ENCODE measurements around the gene GTPBP8. TPM values are rescaled to one million over a fixed set of nuclear protein-coding genes. Genes with fewer than 3 reads are reported as not detected.

Gene GTPBP8
- total and polyA plus RNA-seq, 2 donors (not counting 3 experiments of a cell fraction or from before 2014, with no cell fraction given), result 13.7 to 20.2 TPM

DNA sequence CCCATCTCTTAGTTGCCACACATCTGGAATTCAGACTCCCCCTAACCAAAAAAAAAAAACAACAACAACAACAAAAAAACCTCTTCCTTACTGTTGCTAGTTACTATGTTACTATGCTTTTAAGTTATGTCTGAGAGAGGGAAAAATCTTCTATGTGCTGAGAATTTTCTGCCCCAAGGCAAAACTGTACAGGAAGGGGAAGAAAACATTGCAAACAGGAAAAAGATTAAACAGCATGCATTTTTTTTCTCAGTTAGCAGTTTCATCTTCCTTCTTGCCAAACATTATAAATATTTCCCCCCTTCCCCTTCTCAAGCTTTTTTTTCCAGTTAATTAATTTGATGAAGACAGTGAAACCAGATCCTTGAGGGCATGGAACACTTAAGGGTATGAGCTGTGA, 14.8 kb upstream of the GTPBP8 start:
- Histone ChIP-seq H3K27me3 (ENCODE audit: control insufficient read depth in 2 of 2, insufficient read depth in 2 of 2, low read length in 2 of 2) (peaks cover 5 to 27% of the 10 kb centered on the region in 2 experiments), H3K36me3 (ENCODE audit: control insufficient read depth in 2 of 2, extremely low read depth in 1 of 2, insufficient read depth in 2 of 2, low read length in 2 of 2) (no peaks in the 10 kb centered on the region), H4K20me1 (replicated peaks; ENCODE audit: control insufficient read depth, extremely low read depth, insufficient read depth, low read length) (no peaks in the 10 kb centered on the region), H3K79me2 (ENCODE audit: control insufficient read depth, insufficient read depth, low read length) (no peaks in the 10 kb centered on the region), H3K9me3 (replicated peaks; ENCODE audit: control insufficient read depth, insufficient read depth, low read length) (no peaks in the 10 kb centered on the region), H2AFZ (ENCODE audit: low read depth, low read length) (no peak overlapping the region), H3K27ac (ENCODE audit: insufficient read depth, low read depth, low read length) (no peak overlapping the region), H3K9ac (replicated peaks; ENCODE audit: extremely low read depth, insufficient read depth, low read length) (no peak overlapping the region), H3K4me2 (ENCODE audit: insufficient read depth, low read length) (no peak overlapping the region), H3K4me3 (replicated peaks in 1 of 3; ENCODE audit: insufficient read depth in 1 of 3, low read depth in 1 of 3, low read length in 3 of 3) (no peak overlapping the region), H3K9me1 (replicated peaks; ENCODE audit: control insufficient read depth, extremely low read depth, insufficient read depth, low read length) (no peaks in the 10 kb centered on the region), H3K4me1 (ENCODE audit: control insufficient read depth, extremely low read depth, insufficient read depth, low read length) (no peaks in the 10 kb centered on the region)
- POLR2A ChIA-PET, result no interaction called here
- no TSS peak for BruUV-seq (replicated peaks)
- FAIRE-seq (no peak), DNase-seq (ENCODE audit: low read depth, low spot score) (no peak)
- intact Hi-C loops (cut with micrococcal nuclease) (no loop called here), dilution Hi-C loops (cut with MboI; ENCODE audit: extremely low pct_ligation_motif_present, low sequenced_read_pairs) (no loop called here)
- CTCF ChIA-PET, result interaction anchor here (1.2 kb wide), 1 partner anchor 242 kb away, joined by 3 read pairs; no protein-coding TSS in a partner anchor
- no peak for TF ChIP-seq POLR2AphosphoS5 (IDR thresholded peaks at IDR 0.05; ENCODE audit: insufficient read depth, low read depth, low read length)
- TF ChIP-seq MYC (IDR thresholded peaks at IDR 0.05; ENCODE audit: low read depth, low read length), result no peak

DNA sequence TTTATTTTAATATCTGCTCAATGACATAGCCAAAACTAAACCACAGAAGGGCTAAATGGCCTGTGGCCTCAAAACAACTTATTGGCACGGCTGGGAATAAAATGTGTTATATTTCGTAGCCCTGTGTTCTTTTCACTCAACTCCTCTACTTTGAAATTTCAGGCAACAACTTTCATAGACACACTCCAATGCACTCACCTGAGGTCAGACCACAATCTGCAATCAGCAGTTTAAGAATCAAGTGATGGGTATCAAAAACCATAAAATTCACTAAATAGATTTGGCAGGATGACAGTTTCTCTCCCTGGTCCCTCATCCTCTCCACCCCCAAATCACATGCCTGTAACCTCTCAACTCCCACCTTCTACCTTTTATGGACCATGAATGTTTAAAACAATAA, 13.8 kb upstream of the GTPBP8 start:
- Histone ChIP-seq H3K36me3 (ENCODE audit: control insufficient read depth in 2 of 2, extremely low read depth in 1 of 2, insufficient read depth in 2 of 2, low read length in 2 of 2) (no peaks in the 10 kb centered on the region), H3K4me1 (ENCODE audit: control insufficient read depth, extremely low read depth, insufficient read depth, low read length) (no peaks in the 10 kb centered on the region)
- dilution Hi-C loops (cut with MboI; ENCODE audit: extremely low pct_ligation_motif_present, low sequenced_read_pairs), result no loop called here

More for the DNA sequence above, 13.8 kb upstream of the GTPBP8 start:
- CTCF ChIA-PET, result interaction anchor here (1.2 kb wide), 1 partner anchor 242 kb away, joined by 3 read pairs; no protein-coding TSS in a partner anchor
- Histone ChIP-seq H2AFZ (ENCODE audit: low read depth, low read length) (no peak overlapping the region), H3K9me1 (replicated peaks; ENCODE audit: control insufficient read depth, extremely low read depth, insufficient read depth, low read length) (no peaks in the 10 kb centered on the region), H3K27ac (ENCODE audit: insufficient read depth, low read depth, low read length) (no peak overlapping the region), H3K9ac (replicated peaks; ENCODE audit: extremely low read depth, insufficient read depth, low read length) (no peak overlapping the region), H3K4me2 (ENCODE audit: insufficient read depth, low read length) (no peak overlapping the region), H3K27me3 (ENCODE audit: control insufficient read depth in 2 of 2, insufficient read depth in 2 of 2, low read length in 2 of 2) (peaks cover 6 to 24% of the 10 kb centered on the region in 2 experiments), H4K20me1 (replicated peaks; ENCODE audit: control insufficient read depth, extremely low read depth, insufficient read depth, low read length) (no peaks in the 10 kb centered on the region), H3K9me3 (replicated peaks; ENCODE audit: control insufficient read depth, insufficient read depth, low read length) (no peaks in the 10 kb centered on the region), H3K4me3 (replicated peaks in 1 of 3; ENCODE audit: insufficient read depth in 1 of 3, low read depth in 1 of 3, low read length in 3 of 3) (no peak overlapping the region), H3K79me2 (ENCODE audit: control insufficient read depth, insufficient read depth, low read length) (no peaks in the 10 kb centered on the region)
- no peak for DNase-seq (ENCODE audit: low read depth, low spot score)
- TF ChIP-seq JUN (IDR thresholded peaks at IDR 0.05; ENCODE audit: borderline replicate concordance, insufficient read depth, insufficient read length, low read depth) (no peak), POLR2A (IDR thresholded peaks at IDR 0.05; ENCODE audit: low read depth, low read length) (no peak), FOS (IDR thresholded peaks at IDR 0.05; ENCODE audit: borderline replicate concordance, insufficient read depth, low read length) (no peak), MAX (IDR thresholded peaks at IDR 0.05; ENCODE audit: insufficient read depth, insufficient read length) (no peak), POLR2AphosphoS5 (IDR thresholded peaks at IDR 0.05; ENCODE audit: insufficient read depth, low read depth, low read length) (no peak)
- intact Hi-C loops (cut with micrococcal nuclease), result no loop called here
- no TSS peak for BruUV-seq (replicated peaks)
- POLR2A ChIA-PET, result no interaction called here
- FAIRE-seq, result no peak

Data from endothelial cell of umbilical vein (primary cell).